Right lung (tissue), 5 donors: Measurements from ENCODE around the gene JHY. TPM values are rescaled to one million over a fixed set of nuclear protein-coding genes. Genes with fewer than 3 reads are reported as not detected.

Source experiments
- DNase-seq, 2 donors: peaks; one replicate each; pipeline ENCODE4 v3.0.0-alpha.2; 2013
- polyA plus RNA-seq, 5 donors: library from polyadenylated mRNA; unstranded; fragments of 120-200 nt; gene quantifications; one replicate each; pipeline versions ENCODE4 v1.2.1 to v1.2.3, GENCODE V29; 2013; ENCODE audit warnings: inconsistent platforms in 1 of 5, low replicate concordance in 1 of 5; ENCODE audit not compliant: insufficient read length in 5 of 5, insufficient read depth in 1 of 5

Gene JHY
- polyA plus RNA-seq, 5 donors = 5.8 to 10.4 (median 8.6) TPM

- DNase-seq = no peak
Measured at GRCh38 chr11:122937983-122938382, 55.4 kb downstream of the JHY start.

GRCh38 chr11:122938557-122938956, 56.0 kb downstream of the JHY start:
- DNase-seq = no peak

DNA sequence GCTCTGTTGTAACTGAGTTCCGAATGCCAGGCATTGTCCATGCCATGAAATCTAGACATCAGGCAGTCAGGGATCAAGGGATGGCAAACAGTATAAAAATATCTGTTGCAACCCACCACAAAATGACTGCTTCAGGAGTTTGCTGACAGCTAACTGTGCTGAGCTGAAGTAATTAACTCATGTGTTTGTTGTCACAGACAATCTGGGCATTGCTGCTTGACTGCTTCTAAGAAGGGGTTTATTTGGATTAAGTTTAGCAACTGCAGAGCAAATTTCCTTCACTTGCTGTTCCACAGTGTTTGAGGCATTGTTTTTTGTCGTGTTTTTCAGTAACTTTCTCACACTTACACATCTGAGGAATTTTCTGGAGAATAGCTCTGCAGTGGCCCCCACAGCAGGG, 68.7 kb downstream of the JHY start:
- DNase-seq = no peak

DNA sequence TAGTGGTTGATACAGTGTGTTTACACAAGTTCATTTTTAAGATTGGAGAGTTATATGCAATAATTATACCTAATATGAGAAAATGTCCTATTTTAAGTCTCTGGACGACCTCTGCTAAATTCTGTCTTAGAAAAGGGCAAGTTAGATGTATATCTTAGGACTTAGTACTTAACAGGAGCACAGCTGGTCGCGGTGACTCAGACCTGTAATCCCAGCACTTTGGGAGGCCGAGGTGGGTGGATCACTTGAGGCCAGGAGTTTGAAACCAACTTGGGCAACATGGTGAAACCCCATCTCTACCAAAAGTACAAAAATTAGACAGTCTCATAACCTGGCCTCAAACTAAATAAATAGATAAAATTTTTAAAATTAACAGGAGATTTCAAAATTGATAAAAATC, 71.9 kb downstream of the JHY start:
- DNase-seq = no peak

- no peak for DNase-seq
Measured at GRCh38 chr11:122963961-122964360, 81.4 kb downstream of the JHY start.

- no peak for DNase-seq
Measured at GRCh38 chr11:122976061-122976733, 93.6 kb downstream of the JHY start.

DNA sequence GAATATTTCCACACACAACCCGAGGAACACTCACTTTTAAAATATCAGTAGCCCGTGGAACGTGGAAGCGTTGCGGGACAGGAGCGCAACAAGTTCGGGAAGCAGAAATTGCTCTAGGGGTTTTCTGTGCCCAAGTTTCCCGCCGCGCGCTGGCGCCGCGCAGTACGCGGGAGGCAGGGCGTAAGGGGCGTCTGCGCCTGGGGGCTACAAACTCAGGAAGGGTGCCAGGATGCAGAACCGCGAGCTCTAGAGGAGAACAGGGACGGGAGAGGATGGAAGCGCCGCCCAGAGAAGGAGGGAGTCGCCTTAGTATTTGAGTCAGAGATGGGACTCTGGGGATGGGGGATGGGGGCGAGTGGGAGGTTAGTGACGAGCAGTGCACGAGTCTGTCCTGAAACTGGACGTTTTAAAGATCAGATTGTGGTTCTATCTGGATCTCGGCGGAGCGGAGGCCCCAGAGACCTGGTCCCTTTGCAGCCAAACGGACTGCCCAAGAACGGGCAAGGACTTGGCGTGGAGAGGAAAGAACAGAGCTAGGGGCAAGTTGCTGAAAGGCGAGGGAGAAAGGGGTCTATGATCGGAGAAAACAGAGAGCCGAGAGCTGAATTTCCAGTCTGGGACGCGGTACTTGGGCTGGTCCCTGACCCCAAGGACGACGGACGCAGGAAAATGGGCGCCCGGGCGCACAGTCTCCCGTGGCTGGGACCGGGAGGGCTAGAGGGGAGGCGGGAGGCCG, 94.3 kb downstream of the JHY start:
- no peak for DNase-seq

DNA sequence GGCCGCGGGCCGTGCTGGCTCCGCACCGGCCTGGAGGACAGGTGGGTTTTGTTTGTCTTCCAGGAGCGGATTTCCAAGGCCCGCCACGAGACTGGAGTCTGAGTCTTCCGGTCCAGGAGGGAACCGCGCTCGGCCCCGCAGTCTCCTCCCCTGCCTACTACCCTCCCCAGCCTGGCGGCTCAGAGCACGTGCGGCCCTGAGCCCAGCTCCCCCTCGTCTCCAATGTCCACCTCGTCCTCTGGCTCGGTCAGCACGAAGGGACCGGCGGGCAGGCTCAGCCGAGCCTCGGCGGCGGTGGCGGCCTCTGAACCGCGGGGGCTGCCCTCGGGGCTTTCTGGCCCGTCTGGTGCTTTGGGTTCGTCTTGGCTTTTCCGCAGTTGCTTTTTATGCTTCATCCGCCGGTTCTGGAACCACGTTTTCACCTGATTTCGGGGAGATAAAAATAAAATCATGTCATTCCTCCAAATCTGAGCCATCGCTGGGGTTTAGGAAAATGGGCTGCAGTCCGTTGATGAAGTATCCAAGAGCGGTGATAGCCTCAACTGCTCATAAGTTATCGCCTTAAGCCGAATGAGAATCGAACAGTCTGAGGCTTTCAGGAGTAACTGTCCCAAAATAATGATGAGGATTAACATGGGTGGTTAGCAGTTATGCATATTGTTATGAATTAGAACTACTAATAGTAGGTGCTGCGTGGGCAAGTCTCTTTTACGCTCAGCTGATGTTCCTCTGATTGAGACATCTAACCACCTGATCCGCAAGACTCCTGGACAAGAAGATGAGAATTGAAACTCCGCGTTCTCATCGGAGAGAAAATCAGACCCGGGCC, 95.1 kb downstream of the JHY start:
- DNase-seq = no peak

DNA sequence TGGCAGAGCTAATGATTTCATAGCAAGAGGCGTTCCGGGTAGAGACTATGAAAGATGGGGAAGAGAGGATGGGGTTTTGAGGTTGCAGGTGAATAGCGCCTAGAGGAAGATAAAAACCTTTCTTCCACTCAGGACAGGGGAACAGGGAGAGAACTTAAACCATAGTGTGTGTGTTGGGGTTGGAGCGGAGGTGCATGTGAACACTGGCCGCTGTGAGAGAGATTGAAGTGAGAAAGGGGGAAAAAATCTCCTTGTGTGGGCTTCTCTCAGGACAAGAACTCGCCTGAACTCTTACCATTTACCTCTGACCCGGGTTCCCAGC, 95.7 kb downstream of the JHY start:
- no peak for DNase-seq

GRCh38 chr11:122979103-122979814, 96.7 kb downstream of the JHY start:
- no peak for DNase-seq

- DNase-seq = no peak
Measured at GRCh38 chr11:122979815-122980595, 97.4 kb downstream of the JHY start.

DNA sequence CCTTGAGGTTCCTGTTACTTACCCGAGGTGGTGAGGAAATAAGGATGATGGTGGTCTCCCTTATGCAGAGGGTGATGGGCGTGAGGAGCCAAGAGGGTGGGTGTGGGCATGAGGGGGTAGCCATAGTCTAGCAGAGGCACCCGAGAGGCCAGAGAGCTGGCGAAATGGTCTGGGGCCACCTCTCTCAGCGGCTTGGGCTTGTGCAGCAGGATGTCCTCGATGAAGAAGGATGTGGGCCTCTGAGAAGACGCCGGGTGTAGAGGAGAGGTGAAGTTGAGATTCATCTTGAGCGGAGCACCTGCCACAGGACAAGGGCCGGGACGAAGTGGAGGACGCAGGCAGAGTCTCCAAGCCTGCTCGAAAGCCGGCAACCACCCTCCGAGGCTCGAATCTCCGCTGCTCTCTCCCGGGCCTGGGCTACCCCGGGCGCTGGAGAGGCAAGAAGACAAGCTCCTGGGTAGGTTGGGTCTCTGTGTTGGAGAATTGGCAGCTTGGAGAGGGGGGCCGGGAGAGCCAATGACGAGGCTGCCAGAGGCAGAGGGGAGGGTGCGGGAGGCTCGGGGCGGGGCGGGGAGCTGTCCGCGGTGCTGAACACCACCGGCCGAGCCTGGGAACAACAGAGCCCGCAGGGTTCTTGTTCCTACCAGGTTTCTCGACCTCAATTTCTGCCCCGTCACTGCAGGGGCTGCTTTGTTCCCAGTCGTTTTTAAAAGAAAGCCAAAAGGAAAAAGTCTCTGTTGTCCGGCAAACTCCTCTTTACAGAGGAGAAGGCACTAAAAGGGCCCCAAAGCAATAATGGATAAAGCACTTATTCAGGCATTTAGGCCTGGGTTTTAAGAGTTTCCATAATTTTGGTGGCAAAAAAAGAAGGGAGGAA, 99.1 kb downstream of the JHY start, which contains the start of gene BSX:
BSX (minus strand) TSS at position 447 of the 877 bp plus-strand sequence; CDS start at position 284, 163 bp downstream.
- DNase-seq = peak; percentile 60 to 67

GRCh38 chr11:122983438-122984185, 101.1 kb downstream of the JHY start:
- DNase-seq = no peak

DNA sequence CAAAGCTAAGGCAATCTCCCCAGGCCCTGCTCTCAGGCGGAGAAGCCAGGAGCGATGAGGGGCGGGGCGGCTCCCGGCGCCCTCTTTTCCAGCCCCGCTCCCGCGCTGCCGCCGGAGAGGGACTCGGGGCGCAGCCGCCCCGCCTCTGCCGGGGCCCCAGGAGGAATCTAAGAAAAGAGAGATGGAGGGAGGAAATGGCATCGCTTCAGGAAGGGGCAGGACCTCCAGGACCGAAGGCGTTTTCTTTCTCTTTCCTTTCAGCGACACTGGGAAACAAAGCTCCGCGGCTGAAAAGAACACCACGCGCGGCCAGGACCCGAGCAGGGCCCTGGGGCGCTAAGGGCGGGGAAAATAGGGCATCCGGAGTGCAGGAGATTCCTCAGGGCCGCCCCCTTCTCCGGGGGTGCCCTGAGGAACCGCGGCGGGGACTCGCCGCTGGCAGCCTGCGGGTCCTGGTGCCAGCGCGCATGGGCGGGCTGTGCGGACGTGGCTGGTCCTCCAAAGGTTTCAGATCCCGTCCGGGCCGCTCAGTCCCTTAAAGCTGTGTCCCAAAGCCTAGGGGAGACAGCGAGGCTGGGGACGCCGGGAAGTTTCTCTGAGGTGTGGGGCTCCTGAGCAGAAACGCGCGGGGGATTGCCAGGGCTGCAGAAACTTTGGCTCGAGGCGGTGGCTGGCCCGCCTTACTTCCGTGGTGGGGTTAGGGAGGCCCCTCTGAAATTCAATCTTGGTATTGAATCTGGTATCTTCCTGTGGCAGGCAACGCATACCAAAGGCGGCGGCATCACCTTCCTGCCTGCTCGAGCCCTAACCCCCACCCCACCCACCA, 101.8 kb downstream of the JHY start:
- no peak for DNase-seq

DNA sequence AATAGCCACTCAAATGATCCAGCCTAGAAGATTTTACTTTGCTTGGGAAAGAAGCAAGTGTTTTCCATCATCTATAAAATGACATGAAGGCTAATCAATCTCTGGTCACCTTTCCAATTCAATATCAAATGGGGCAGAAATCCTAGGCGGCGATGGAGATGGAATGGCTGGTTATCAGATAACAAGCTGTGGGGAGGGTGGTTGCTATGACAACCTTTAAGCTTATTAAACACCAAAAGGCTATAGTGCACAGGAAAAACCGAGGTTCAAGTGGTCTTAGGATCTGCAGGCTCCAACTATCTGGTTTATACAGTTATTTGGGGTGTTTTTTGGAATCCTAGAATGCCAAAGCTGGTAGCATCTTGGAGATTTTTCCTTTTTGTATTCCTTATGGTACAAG, 113.0 kb downstream of the JHY start:
- no peak for DNase-seq

- DNase-seq = no peak
Measured at GRCh38 chr11:122998727-122999366, 116.3 kb downstream of the JHY start.

DNA sequence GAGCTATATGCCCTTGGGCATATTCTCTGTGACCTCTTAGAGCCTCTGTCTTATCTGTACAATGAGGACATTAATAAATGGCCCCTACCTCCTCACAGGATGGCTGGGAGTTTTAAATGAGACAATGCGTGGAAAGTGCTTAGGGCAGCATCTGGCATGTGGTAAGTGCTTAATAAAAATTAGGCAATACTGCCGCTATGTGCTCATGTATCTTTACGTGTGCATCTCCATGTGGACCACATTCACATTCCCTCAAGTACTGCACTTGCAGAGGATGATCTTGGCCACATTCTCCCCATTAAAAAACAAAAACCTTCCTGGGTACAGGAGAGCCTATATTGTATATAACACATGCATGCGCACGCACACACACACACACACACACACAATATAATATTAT, 118.2 kb downstream of the JHY start:
- DNase-seq = no peak
